H1 (cell line): ENCODE measurements around the gene HSD11B1. TPM values are rescaled to one million over a fixed set of nuclear protein-coding genes. Genes with fewer than 3 reads are reported as not detected.

Source experiments
- CTCF ChIA-PET: fragments of 300-600 bp; sonication (Branson Sonifier 250); formaldehyde crosslinking; loops from one replicate; lab custom pipeline; 2021; ENCODE audit not compliant: partially characterized antibody; lab: Charles Lee
- POLR2A ChIA-PET: fragments of 300-600 bp; sonication (Branson Sonifier 250); formaldehyde crosslinking; loops from one replicate; lab custom pipeline; 2021; ENCODE audit warnings: inconsistent platforms; ENCODE audit not compliant: partially characterized antibody; lab: Charles Lee
- DNase-seq, 2 experiments: peaks; one replicate each; pipeline versions ENCODE4 v3.0.0 to v3.0.0-alpha.2; 2010 to 2022; ENCODE audit warnings: low spot score in 2 of 2, low read depth in 1 of 2, mixed read lengths in 1 of 2
- FAIRE-seq: peaks from 2 replicates; lab custom pipeline; 2011; peaks lifted over from hg19 to GRCh38; lab: Jason Lieb, UNC
- H2AFZ ChIP-seq: 2 replicates; pipeline ENCODE4 v1.8.1; 2012; ENCODE audit warnings: low read length, inconsistent platforms
- H2AK5ac ChIP-seq: 2 replicates; pipeline ENCODE4 v1.6.1; 2013; ENCODE audit warnings: low read depth, low read length
- H2BK120ac ChIP-seq: replicated peaks from 2 replicates; pipeline ENCODE3; 2013; ENCODE audit warnings: low read depth, low read length, inconsistent platforms
- H2BK12ac ChIP-seq: 2 replicates; pipeline ENCODE4 v1.6.1; 2013; ENCODE audit warnings: low read depth, low read length
- H2BK15ac ChIP-seq: 2 replicates; pipeline ENCODE4 v1.6.1; 2013; ENCODE audit warnings: low read length
- H2BK20ac ChIP-seq: 2 replicates; pipeline ENCODE4 v1.6.1; 2013; ENCODE audit warnings: low read length
- H2BK5ac ChIP-seq: 2 replicates; pipeline ENCODE4 v1.6.1; 2013; ENCODE audit warnings: low read depth, low read length
- H3K14ac ChIP-seq: 2 replicates; pipeline ENCODE4 v1.6.1; 2013; ENCODE audit warnings: inconsistent platforms; ENCODE audit not compliant: insufficient read length
- H3K18ac ChIP-seq: 2 replicates; pipeline ENCODE4 v1.6.1; 2013; ENCODE audit warnings: low read length; ENCODE audit errors: extremely low read depth
- H3K23ac ChIP-seq: 2 replicates; pipeline ENCODE4 v1.6.1; 2013; ENCODE audit warnings: inconsistent platforms; ENCODE audit not compliant: insufficient read length
- H3K23me2 ChIP-seq: 2 replicates; pipeline ENCODE4 v1.6.1; 2013; ENCODE audit warnings: low read depth, low read length
- H3K27ac ChIP-seq: 2 replicates; pipeline ENCODE4 v1.6.1; 2011; ENCODE audit warnings: low read depth, low read length, inconsistent platforms
- H3K27me3 ChIP-seq, 4 experiments: replicated peaks in 1 of 4; 1 replicate in 1 of 4; 2 replicates in 3 of 4; pipeline versions ENCODE4 v1.6.1 to v1.8.1; 2011 to 2013; ENCODE audit warnings: low read length in 3 of 4, mild to moderate bottlenecking in 3 of 4, inconsistent platforms in 2 of 4, mixed read lengths in 2 of 4, moderate library complexity in 1 of 4; ENCODE audit not compliant: control insufficient read depth in 3 of 4, insufficient read depth in 3 of 4; ENCODE audit errors: extremely low read depth in 1 of 4
- H3K36me3 ChIP-seq, 4 experiments: 2 replicates each; pipeline versions ENCODE4 v1.6.1 to v1.8.1; 2011 to 2013; ENCODE audit warnings: mild to moderate bottlenecking in 4 of 4, low read length in 3 of 4, moderate library complexity in 2 of 4, control low read depth in 1 of 4, inconsistent platforms in 1 of 4; ENCODE audit not compliant: insufficient read depth in 4 of 4, control insufficient read depth in 2 of 4
- H3K4ac ChIP-seq: replicated peaks from 2 replicates; pipeline ENCODE3; 2013; ENCODE audit warnings: low read length, low read depth, mixed read lengths, inconsistent platforms; ENCODE audit not compliant: insufficient read length
- H3K4me1 ChIP-seq, 4 experiments: replicated peaks in 1 of 4; 1 replicate in 1 of 4; 2 replicates in 3 of 4; pipeline versions ENCODE4 v1.6.1 to v1.8.1; 2011 to 2013; ENCODE audit warnings: low read length in 3 of 4, inconsistent platforms in 2 of 4, mixed read lengths in 1 of 4; ENCODE audit not compliant: insufficient read depth in 4 of 4, control insufficient read depth in 3 of 4
- H3K4me2 ChIP-seq, 2 experiments: 2 replicates each; pipeline versions ENCODE4 v1.6.1 to v1.8.1; 2011 to 2013; ENCODE audit warnings: low read depth in 2 of 2, low read length in 2 of 2, control low read depth in 1 of 2, inconsistent platforms in 1 of 2, mild to moderate bottlenecking in 1 of 2; ENCODE audit not compliant: insufficient read depth in 1 of 2
- H3K4me3 ChIP-seq, 4 experiments: fragments of 200-600, 300-600 bp in 1 of 4; sonication (generic), shearing (Covaris generic), sonication (Bioruptor Twin) in 1 of 4; 2 replicates each; pipeline versions ENCODE4 v1.5.1 to v1.8.1; 2011 to 2016; ENCODE audit warnings: low read length in 4 of 4, low read depth in 3 of 4, control low read depth in 2 of 4, inconsistent platforms in 2 of 4, mild to moderate bottlenecking in 2 of 4, mixed read lengths in 1 of 4, moderate library complexity in 1 of 4; ENCODE audit not compliant: insufficient read depth in 2 of 4; ENCODE audit errors: extremely low read depth in 1 of 4
- H3K56ac ChIP-seq: replicated peaks from 2 replicates; pipeline ENCODE3; 2013; ENCODE audit warnings: low read depth, mild to moderate bottlenecking, mixed read lengths, low read length, inconsistent platforms; ENCODE audit not compliant: insufficient read length
- H3K79me1 ChIP-seq: 2 replicates; pipeline ENCODE4 v1.6.1; 2013; ENCODE audit warnings: low read depth, low read length, control low read depth
- H3K79me2 ChIP-seq, 2 experiments: 2 replicates each; pipeline versions ENCODE4 v1.6.1 to v1.8.1; 2012 to 2013; ENCODE audit warnings: low read length in 2 of 2, mild to moderate bottlenecking in 2 of 2, inconsistent platforms in 1 of 2; ENCODE audit not compliant: insufficient read depth in 2 of 2, control insufficient read depth in 1 of 2
- H3K9ac ChIP-seq, 4 experiments: replicated peaks in 1 of 4; 1 replicate in 1 of 4; 2 replicates in 3 of 4; pipeline versions ENCODE4 v1.6.1 to v1.8.1; 2011 to 2013; ENCODE audit warnings: low read depth in 3 of 4, low read length in 3 of 4, control low read depth in 2 of 4, mild to moderate bottlenecking in 2 of 4, moderate library complexity in 2 of 4, inconsistent platforms in 1 of 4; ENCODE audit errors: extremely low read depth in 1 of 4
- H3K9me3 ChIP-seq, 2 experiments: 2 replicates each; pipeline versions ENCODE4 v1.6.1 to v1.8.1; 2012 to 2013; ENCODE audit warnings: mild to moderate bottlenecking in 2 of 2, moderate library complexity in 2 of 2, control low read depth in 1 of 2, inconsistent platforms in 1 of 2, low read depth in 1 of 2, low read length in 1 of 2, mixed read lengths in 1 of 2; ENCODE audit not compliant: insufficient read depth in 2 of 2
- H4K20me1 ChIP-seq, 2 experiments: replicated peaks in 1 of 2; 2 replicates each; pipeline versions ENCODE3 to v1.8.1; 2011 to 2013; ENCODE audit warnings: inconsistent platforms in 2 of 2, low read length in 2 of 2, mild to moderate bottlenecking in 1 of 2; ENCODE audit not compliant: insufficient read depth in 2 of 2, control insufficient read depth in 1 of 2
- H4K5ac ChIP-seq: 2 replicates; pipeline ENCODE4 v1.6.1; 2013; ENCODE audit warnings: low read length, low read depth, mixed read lengths, inconsistent platforms; ENCODE audit not compliant: insufficient read length
- H4K8ac ChIP-seq: 2 replicates; pipeline ENCODE4 v1.8.0; 2013; ENCODE audit warnings: mild to moderate bottlenecking, moderate library complexity, low read length, inconsistent platforms; ENCODE audit not compliant: insufficient read depth; ENCODE audit errors: extremely low read depth
- H4K91ac ChIP-seq: replicated peaks from 2 replicates; pipeline ENCODE3; 2013; ENCODE audit warnings: low read length, mixed read lengths, inconsistent platforms; ENCODE audit not compliant: insufficient read length
- CHD1 ChIP-seq: IDR thresholded peaks from 2 replicates; pipeline ENCODE4 v1.6.1; 2012; ENCODE audit warnings: low read depth, low read length, improper control_type of control experiment
- CTBP2 ChIP-seq: IDR thresholded peaks from 2 replicates; pipeline ENCODE4 v1.7.0; 2011; ENCODE audit warnings: borderline replicate concordance, mild to moderate bottlenecking, moderate library complexity, mixed read lengths, low read length; ENCODE audit not compliant: insufficient read depth, insufficient read length
- EGR1 ChIP-seq: IDR thresholded peaks from 2 replicates; pipeline ENCODE4 v1.6.1; 2011; ENCODE audit warnings: low read depth, low read length, borderline replicate concordance
- GTF2F1 ChIP-seq: IDR thresholded peaks from 2 replicates; pipeline ENCODE4 v1.6.1; 2012; ENCODE audit warnings: low read depth, low read length, improper control_type of control experiment, borderline replicate concordance
- JUND ChIP-seq: IDR thresholded peaks from 2 replicates; pipeline ENCODE4 v1.6.1; 2011; ENCODE audit warnings: mild to moderate bottlenecking, improper control_type of control experiment, low read length
- KDM5A ChIP-seq: fragments of 200-600 bp; IDR thresholded peaks from 2 replicates; pipeline ENCODE4 v1.7.1; 2012; ENCODE audit warnings: mild to moderate bottlenecking, low read length, inconsistent platforms, mixed read lengths
- POLR2AphosphoS5 ChIP-seq: IDR thresholded peaks from 2 replicates; pipeline ENCODE4 v1.6.1; 2011; ENCODE audit warnings: low read depth, low read length
- RNF2 ChIP-seq: fragments of 200-900, 300-1000 bp; sonication (generic); IDR thresholded peaks from 2 replicates; pipeline ENCODE4 v1.7.1; 2016; ENCODE audit warnings: borderline replicate concordance, low read depth, mild to moderate bottlenecking, antibody characterized with exemption, low read length; ENCODE audit not compliant: poor library complexity, severe bottlenecking; ENCODE audit errors: missing control alignments
- RXRA ChIP-seq: IDR thresholded peaks from 2 replicates; pipeline ENCODE4 v1.6.1; 2011; ENCODE audit warnings: low read depth, mild to moderate bottlenecking, low read length, moderate library complexity; ENCODE audit not compliant: insufficient read depth
- SIX5 ChIP-seq: IDR thresholded peaks from 2 replicates; pipeline ENCODE4 v1.6.1; 2011; ENCODE audit warnings: mild to moderate bottlenecking, low read depth, low read length
- SRF ChIP-seq: IDR thresholded peaks from 2 replicates; pipeline ENCODE4 v1.6.1; 2011; ENCODE audit warnings: mild to moderate bottlenecking, low read depth, low read length, moderate library complexity
- SUZ12 ChIP-seq: fragments of 200-600 bp; sonication (generic); IDR thresholded peaks from 2 replicates; pipeline ENCODE4 v1.6.1; 2012; ENCODE audit warnings: mild to moderate bottlenecking, inconsistent platforms, low read length, moderate library complexity, mixed read lengths
- TEAD4 ChIP-seq: IDR thresholded peaks from 2 replicates; pipeline ENCODE4 v1.6.1; 2012; ENCODE audit warnings: low read depth, low read length, inconsistent platforms, mixed read lengths
- WGBS, 2 experiments: shearing (Covaris generic) in 1 of 2; methylation state at CpG; one replicate each; pipeline versions ENCODE4 v1.1.6 to v1.1.7; 2013 to 2015; ENCODE audit warnings: low lambda C conversion rate in 2 of 2, mixed read lengths in 2 of 2, inconsistent platforms in 1 of 2, low coverage in 1 of 2, missing lambda C conversion rate in 1 of 2; ENCODE audit not compliant: insufficient replicate concordance in 2 of 2, insufficient coverage in 1 of 2, insufficient read length in 1 of 2; ENCODE audit errors: extremely low coverage in 1 of 2, missing lambda C conversion rate in 1 of 2; 5-methylcytosine and 5-hydroxymethylcytosine counted together
- polyA plus RNA-seq, 7 experiments: library from polyadenylated mRNA; depleted of rRNA in 3 of 7; stranded (reverse) in 5 of 7; unstranded in 2 of 7; fragments of >200 nt in 5 of 7; fragments of 200-250 nt in 2 of 7; gene quantifications; 1 replicate in 5 of 7; 2 replicates in 1 of 7; 4 replicates in 1 of 7; pipeline versions ENCODE4 v1.2.1 to v1.2.3, GENCODE V29; 2011 to 2013; ENCODE audit warnings: missing spikeins in 2 of 7, mixed read lengths in 2 of 7
- total RNA-seq: library from RNA; stranded (reverse); fragmentation: NEBNext Ultra II Directional; extraction: Animal tissue kit (Norgen Biotek cat#: 25700); gene quantifications from 2 replicates; pipeline ENCODE4 v1.2.1, GENCODE V29; 2021

HSD11B1 gene
- total and polyA plus RNA-seq, 2 of the 8 experiments (the other 6 are each of a cell fraction or from before 2014, with no cell fraction given): not detected

- H3K4me3 ChIP-seq: no peak overlapping the region
- H3K23me2 ChIP-seq: no peaks in the 10 kb centered on the region; the same call in 1 of the 2 replicates
- H3K4me2 ChIP-seq: no peak overlapping the region
- no peak overlapping the region for H2BK15ac ChIP-seq
- H2BK5ac ChIP-seq: no peak overlapping the region
- H3K23ac ChIP-seq: no peak overlapping the region
- no peak overlapping the region for H2BK20ac ChIP-seq
- no peak overlapping the region for H4K5ac ChIP-seq
- no peak overlapping the region for H4K91ac ChIP-seq
- no peak overlapping the region for H2BK120ac ChIP-seq
- DNase-seq (no peak), FAIRE-seq (no peak)
- no peak overlapping the region for H3K14ac ChIP-seq
- H2AFZ ChIP-seq: no peak overlapping the region
- H3K27ac ChIP-seq: no peak overlapping the region
- H3K9me3 ChIP-seq: no peaks in the 10 kb centered on the region
- H3K36me3 ChIP-seq: no peaks in the 10 kb centered on the region
- ChIA-PET CTCF (interaction anchor here (0.9 to 1.4 kb wide), 4 partner anchors 13 to 131 kb away, joined by 3 to 5 read pairs (median 3); no protein-coding TSS in a partner anchor), POLR2A (interaction anchor here (0.7 kb wide), 1 partner anchor 77 kb away, joined by 3 read pairs; the partner anchor contains the start of gene C1orf74)
- H3K27me3 ChIP-seq: no peaks in the 10 kb centered on the region; a peak in 1 of 7 replicates
- no peak overlapping the region for H2BK12ac ChIP-seq
- no peak overlapping the region for H2AK5ac ChIP-seq
- no peaks in the 10 kb centered on the region for H3K79me2 ChIP-seq
- H3K4ac ChIP-seq: no peak overlapping the region
- no peaks in the 10 kb centered on the region for H4K20me1 ChIP-seq
- no peak overlapping the region for H4K8ac ChIP-seq
- H3K18ac ChIP-seq: no peak overlapping the region
- H3K4me1 ChIP-seq: no peaks in the 10 kb centered on the region
- TF ChIP-seq KDM5A: no peak
- no peak for TF ChIP-seq CHD1
- no peak for TF ChIP-seq TEAD4
- no peak for TF ChIP-seq SIX5
- no peak for TF ChIP-seq RXRA
- TF ChIP-seq POLR2AphosphoS5: no peak
- no peak for TF ChIP-seq EGR1
- no peak for TF ChIP-seq CTBP2
- TF ChIP-seq SUZ12: no peak
- no peak for TF ChIP-seq JUND
- no peak for TF ChIP-seq RNF2
- TF ChIP-seq SRF: no peak
- TF ChIP-seq GTF2F1: no peak
- TF ChIP-seq, all 59 proteins: peak for 0
- H3K79me1 ChIP-seq: no peaks in the 10 kb centered on the region
- WGBS, 2 experiments: 96% methylated on average over 1 of the region's 1 CpG; no CpG with 5 or more reads in 1 of the 2 experiments
- H3K56ac ChIP-seq: no peak overlapping the region
- no peak overlapping the region for H3K9ac ChIP-seq
Observed at GRCh38 chr1:209707308-209707707, 2.7 kb downstream of the HSD11B1 start.
